Activated CD4-positive, alpha-beta T cell treated with anti-CD3 and anti-CD28 coated beads, Interleukin-2, amount 50 U/mL, for 48 hours (primary cell): ENCODE data around the gene IQGAP1.
"Not testable (repeated sequence)": the region's sequence is repeated elsewhere in the genome, so short reads cannot be mapped to it uniquely, and the experiment has no call there.

ENCODE experiments used
- DNase-seq, 2 experiments: peaks; one replicate each; pipeline ENCODE4 v3.0.0-alpha.2; 2020

Gene IQGAP1

GRCh38 chr15:90379263-90379662 lies 8.8 kb upstream of the IQGAP1 start:
- DNase-seq = no peak

GRCh38 chr15:90381515-90381914 lies 6.5 kb upstream of the IQGAP1 start:
- DNase-seq = no peak

- no peak for DNase-seq
These were observed 5.7 kb upstream of the IQGAP1 start for GRCh38 chr15:90382320-90382719.

- no peak for DNase-seq
These were observed 1.8 kb upstream of the IQGAP1 start for GRCh38 chr15:90386221-90386620.

- DNase-seq = peak; percentile 63 to 65
These were observed 679 bp downstream of the IQGAP1 start for GRCh38 chr15:90388462-90389380.

GRCh38 chr15:90389513-90389912 lies 1.5 kb downstream of the IQGAP1 start:
- no peak for DNase-seq

GRCh38 chr15:90393040-90393439 lies 5.0 kb downstream of the IQGAP1 start:
- DNase-seq = no peak

- no peak for DNase-seq
These were observed 6.0 kb downstream of the IQGAP1 start for GRCh38 chr15:90394074-90394473.

GRCh38 chr15:90394748-90395442 lies 6.9 kb downstream of the IQGAP1 start:
- no peak for DNase-seq

GRCh38 chr15:90396321-90396720 lies 8.3 kb downstream of the IQGAP1 start:
- DNase-seq = no peak

- no peak for DNase-seq
These were observed 12.1 kb downstream of the IQGAP1 start for GRCh38 chr15:90400005-90400758.

GRCh38 chr15:90400759-90401314 lies 12.8 kb downstream of the IQGAP1 start:
- DNase-seq = peak; percentile 33 to 54

GRCh38 chr15:90401495-90401894 lies 13.5 kb downstream of the IQGAP1 start:
- DNase-seq = no peak

- DNase-seq = no peak
These were observed 14.2 kb downstream of the IQGAP1 start for GRCh38 chr15:90402223-90402622.

- no peak for DNase-seq
These were observed 14.7 kb downstream of the IQGAP1 start for GRCh38 chr15:90402767-90403166.

GRCh38 chr15:90405055-90405607 lies 17.1 kb downstream of the IQGAP1 start:
- no peak for DNase-seq

- DNase-seq = no peak
These were observed 19.3 kb downstream of the IQGAP1 start for GRCh38 chr15:90407336-90407735.

- DNase-seq = no peak
These were observed 19.9 kb downstream of the IQGAP1 start for GRCh38 chr15:90407871-90408317.

GRCh38 chr15:90408657-90409056 lies 20.6 kb downstream of the IQGAP1 start:
- DNase-seq = no peak

GRCh38 chr15:90409587-90409986 lies 21.5 kb downstream of the IQGAP1 start:
- not testable (repeated sequence) for DNase-seq

GRCh38 chr15:90410316-90410715 lies 22.3 kb downstream of the IQGAP1 start:
- DNase-seq = not testable (repeated sequence)

GRCh38 chr15:90411176-90411575 lies 23.1 kb downstream of the IQGAP1 start:
- DNase-seq = no peak
